HG02588 (cell line): ENCODE results near the gene FAAP100.
A peak's percentile ranks its signal among the peaks of the same experiment; 100 is the strongest.

Experiments
- ATAC-seq: cut with Tn5 transposase; IDR thresholded peaks from one replicate; pipeline ENCODE4 v1.9.1; 2021; ENCODE audit warnings: mild to moderate bottlenecking, moderate library complexity; ENCODE audit not compliant: unreplicated experiment

The FAAP100 gene

DNA sequence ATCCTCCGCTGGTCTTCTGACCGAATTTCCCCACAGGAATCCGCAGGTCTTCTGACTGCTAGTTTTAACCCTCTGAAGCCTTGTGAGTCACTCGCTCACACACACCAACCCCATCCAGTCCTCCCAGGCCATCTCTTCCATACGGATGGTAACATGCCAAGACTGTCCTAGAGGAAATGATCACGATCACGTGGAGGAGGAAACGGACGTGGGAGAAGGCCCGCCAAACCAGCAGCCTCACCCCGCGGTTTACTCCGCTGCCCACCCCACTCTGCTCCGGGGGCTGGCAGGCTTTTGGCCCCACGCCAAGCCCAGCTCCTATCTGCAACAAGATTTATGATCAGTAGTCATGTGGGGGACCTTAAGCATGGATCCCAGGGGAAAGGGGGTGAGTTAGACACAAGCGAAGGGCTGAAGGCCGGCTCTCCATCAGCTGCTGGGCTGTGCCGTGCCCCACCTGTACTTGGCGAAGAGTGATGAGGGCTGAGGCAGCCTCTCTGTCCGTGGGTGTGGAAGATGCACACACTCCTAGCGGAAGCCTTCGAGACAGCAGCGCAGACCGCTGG is 1.5 kb upstream of the FAAP100 start:
- no peak for ATAC-seq

DNA sequence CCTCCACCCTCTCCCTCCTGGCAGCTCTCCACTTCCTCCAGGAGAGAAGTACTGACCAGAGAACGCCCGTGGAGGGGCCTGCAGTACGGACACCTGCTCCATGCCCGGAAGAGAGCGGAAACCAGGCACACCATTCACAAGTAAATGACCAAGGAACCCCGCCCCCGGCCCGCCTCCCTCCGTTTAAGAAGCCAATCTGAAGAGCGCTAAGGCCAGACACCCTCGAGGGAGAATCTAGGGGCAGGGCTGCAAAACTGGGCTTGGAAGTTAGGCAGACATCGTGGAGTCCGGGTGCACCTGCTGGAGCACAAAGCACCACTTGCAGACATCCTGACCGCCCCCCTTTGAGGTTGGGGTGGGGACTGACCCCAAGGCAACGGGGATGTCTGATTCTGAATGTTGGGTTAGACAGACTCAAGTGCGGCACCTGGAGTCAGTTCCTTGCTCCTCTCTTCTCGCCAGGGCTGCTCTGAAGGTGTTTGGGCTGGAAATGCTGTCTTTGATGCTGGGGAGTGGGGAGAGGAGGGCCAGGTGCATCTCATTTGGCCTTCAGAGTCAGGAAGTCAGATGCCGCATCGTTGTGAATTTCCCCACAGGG is 964 bp upstream of the FAAP100 start:
- peak; percentile 28 for ATAC-seq

DNA sequence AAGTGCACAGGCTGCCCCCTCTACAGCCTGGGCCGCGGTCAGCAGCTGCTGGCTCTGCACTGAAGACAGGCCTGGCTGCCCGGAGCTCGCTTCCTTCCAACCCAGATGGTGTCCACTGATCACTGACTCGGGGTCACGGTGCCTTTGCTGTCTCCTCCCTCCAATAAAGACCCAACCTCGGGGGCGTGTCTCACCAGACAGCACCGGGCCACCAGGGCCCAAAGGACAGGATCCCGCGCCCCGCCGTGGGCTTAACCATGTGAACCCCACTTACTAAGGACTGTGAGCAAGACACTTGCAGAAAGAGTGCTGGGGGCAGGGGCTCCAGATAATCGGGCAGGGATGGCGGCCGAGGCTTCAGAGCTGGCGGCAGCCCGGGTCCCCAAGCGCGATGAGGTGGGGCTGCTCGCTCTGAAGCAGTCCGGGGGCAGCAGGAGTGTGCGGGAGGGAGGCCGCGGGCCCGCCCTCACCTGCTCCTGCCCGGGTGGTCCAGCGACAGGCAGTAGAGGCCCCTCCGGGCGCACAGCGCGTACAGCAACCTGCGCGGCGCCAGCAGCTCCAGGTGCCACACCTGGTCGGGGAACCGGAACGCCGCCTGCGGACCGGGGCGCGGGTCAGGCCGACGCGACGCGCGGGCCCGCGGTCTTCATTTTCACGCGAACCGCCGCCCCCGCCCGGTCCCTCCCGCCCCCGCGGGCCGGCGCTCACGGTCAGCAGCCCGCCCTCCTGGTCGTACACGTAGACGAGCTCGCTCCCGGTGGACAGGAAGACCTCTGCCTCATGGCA is 502 bp downstream of the FAAP100 start:
- ATAC-seq = peak; percentile 27

DNA sequence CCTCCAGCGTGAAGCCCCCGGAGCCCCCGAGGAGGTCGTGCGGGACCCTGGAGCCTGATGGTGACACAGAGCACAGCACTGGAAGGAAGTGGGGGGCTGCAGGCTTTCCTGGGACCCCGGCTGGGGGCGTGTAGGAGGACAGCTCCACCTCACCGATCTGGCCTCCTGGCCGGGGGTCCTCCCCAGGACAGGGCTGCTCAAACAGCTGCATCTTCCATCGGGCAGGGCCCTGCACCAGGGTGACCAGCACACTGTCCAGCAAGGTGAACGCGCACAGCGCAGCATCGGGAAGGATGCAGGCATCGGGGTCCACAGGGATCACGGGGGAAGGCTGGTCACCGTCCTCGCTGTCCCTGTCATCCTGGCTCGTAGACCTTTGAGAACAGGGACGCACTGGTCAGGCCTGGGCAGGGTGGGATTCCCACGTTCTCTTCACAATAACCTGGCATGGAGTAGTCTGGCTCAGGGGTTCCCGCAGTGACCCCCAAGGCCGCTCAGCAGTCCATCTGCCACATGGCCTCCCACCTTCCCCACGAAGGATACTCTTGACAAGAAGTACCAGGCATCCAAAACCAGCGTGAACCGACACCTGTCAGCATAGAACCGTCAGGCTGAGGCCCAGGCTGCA is 1.2 kb downstream of the FAAP100 start:
- ATAC-seq = no peak

DNA sequence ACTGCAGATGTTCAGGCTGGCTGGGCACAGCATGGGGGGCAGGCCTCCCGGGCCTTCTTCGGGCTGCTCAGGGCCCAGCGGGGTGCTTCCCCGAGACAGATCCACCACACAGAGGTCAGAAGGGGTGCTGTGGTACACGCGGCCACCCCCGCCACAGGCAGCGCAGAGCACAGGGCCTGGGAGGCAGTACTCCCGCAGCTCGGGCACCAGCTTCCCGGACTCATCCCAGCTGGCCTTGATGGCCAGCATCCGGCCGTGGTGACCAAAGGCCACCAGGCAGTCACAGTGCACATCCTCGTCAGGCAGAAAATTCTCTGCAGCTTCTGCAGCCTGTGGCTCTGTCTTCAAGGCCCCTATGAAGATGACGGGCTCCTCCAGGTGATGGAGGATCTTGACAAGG is 1.9 kb downstream of the FAAP100 start:
- no peak for ATAC-seq

DNA sequence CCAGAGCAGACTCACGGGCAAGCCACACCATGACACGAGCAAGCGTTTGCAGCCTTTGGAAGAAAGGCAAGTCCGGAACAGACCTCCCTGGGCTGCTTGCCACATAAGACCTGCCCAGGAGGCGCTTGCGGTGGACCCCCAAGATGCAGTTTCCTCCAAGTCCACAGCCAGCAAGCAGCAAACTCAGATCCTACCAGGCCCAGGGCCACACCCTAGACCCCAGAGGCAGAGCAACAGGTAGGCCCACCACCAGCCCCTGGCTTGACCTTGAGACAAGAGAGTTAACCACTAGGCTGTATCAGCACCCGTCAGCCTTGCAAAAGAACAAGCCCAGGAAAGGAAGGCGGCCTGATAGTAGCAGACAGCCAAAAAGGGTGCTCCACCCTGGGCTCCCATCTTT is 2.3 kb downstream of the FAAP100 start:
- ATAC-seq = no peak

DNA sequence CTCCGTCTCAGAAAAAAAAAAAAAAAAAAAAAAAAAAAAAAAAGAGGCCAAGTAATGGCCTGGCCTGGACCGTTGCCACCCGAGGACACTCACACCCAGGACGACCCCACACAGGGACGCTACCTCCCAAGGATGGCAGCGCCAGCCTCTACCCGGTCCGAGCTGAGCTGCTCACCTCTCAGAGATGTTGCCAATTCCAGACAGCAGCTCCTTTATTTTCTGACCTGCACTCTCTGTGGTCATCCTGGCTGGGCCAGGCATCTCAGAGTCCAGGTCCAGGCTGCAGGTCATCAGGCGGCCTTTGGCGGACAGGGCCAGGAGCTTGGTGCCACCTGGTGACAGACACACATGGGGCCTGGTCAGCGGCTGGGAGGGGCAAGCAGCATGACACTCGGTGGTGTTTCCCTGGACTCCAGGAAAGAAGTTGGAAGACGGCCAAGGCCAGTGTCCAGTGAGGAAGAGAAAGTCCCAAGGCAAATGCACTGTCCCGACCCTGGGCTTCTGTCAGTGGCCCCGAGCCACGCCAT is 3.1 kb downstream of the FAAP100 start:
- no peak for ATAC-seq

DNA sequence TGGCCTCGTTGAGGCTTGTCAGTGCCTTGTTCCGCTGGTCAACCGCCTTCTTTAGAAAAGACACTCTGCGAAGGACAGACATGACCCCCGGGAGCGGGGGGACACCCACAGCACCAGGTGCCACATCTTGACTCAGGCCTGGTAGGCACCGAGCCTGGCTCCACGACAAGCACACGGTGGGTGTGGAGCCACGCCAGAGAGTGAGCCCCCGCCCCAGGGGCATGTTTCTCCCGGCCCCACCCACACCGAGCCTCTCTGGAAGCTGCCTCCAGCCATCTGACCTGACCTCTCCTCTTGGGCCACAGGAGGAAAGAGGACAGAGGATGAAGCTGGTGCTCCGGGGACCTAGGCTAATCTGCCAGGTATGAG is 4.6 kb downstream of the FAAP100 start:
- ATAC-seq = no peak

DNA sequence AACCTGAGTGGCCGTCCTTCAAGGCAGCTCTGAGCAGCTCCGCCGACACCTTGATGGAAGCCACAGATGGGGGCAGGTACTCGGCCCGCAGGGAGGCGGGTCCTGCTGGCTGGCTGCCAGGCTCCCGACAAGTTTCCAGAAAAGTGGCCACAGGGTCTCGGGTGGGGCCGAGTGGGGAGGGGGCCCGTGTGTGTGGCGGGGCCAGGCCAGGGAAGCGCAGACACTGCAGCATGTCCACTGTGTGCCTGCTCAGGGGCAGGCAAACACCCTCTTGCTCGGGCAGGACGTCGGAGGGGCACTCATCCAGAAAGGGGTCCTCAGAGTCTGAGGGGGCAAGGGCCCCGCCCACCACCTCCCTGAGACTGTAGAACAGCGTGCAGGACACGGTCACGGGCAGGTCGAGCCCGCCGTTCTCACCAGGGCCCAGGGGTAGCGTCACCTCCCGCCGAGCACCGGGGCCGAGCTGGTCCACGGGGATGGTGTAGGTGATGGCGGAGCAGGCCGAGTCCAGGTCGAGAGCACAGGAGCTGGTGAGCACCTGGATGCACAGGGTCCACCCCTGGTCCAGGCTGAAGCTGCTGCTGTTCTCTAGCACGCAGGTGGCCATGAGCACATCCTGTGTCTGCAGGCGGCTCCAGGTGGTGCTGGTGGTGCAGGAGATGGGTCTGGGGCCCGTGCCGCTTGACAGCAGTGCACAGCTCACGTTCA is 5.1 kb downstream of the FAAP100 start:
- no peak for ATAC-seq

DNA sequence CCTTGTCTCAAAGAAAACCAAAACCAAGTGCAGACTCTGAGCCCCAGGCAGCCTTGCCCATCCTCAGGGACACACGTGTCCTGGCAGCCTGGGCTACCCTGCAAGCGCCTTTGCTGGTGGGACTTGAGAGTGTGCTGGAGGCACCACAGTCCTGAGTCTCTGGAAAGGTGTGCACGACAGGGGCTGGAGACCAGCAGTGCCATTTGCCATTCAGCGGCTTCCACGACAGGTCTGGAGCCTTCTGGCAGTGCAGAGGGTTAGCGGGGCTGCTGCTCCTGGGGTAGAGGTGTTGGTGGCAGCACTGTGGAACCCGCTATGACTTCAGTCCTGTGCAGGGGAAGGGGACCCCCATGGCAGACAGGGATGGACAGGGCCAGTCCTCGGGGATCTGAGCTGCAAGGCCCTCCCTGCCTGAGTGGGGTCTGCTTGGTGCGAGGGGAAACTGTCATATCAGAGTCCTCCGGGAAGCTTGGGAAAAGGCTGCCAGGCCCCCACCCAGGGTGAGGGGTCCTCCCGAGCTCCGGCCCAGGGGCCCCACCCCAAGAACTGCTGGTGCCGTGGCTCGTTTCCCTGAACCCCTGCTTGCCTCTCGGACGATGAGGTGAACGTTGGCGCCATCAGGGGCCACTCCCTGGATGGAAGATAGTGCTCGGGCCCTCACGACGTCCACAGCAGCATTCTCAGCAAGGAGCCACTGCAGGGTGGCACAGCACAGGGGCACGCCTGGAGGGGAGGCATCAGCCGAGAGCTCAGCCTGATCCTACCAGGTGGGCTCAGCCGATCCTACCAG is 6.8 kb downstream of the FAAP100 start:
- no peak for ATAC-seq

DNA sequence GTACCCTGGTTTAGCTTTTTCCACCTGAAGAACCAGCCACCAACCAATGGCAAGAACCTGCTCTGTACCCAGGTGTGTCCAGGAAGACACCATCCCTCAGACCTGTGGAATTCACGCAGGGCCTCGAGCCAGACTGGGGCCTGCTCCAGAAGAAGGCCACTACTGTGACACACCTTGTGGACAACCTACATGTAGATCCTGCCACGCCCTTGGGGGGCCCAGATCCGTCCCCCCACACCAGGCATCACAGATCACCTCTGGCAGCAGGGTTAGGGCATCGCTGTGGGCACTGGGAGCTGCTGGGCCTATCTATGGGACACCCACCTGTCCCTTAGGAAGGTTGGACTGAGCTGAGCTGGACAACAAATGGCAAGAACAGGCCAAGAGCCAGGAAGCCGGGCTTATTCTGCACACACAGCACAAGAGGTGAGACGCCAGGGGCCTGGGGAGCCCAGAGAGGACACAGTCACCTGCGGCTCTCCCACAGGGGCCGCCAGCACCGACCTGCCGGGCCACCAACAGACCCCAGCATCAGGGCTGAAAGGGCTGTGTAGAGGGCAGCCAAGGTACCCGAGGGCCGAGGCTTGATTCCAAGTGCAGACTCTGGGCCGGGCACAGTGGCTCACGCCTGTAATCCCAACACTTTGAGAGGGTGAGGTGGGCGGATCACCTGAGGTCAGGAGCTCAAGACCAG is 7.7 kb downstream of the FAAP100 start:
- ATAC-seq = no peak

DNA sequence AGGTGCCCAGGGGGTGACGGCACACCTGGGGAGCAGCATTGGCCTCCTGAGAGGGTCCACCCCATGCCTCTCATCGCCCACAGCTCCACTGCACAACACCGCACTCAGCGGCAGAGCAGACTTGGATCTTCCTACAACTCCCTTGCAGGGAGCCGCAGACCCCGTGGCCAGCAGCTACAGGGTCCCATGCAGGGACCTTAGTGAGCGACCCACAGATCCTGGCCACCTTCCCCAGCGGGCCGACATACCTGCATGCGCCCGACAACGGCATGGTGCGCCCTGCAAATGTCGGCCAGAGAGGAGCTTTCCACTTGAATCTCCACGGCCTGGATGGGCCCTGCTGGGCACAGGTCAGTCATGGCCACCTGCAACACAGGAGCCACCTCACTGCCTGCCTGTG is 8.4 kb downstream of the FAAP100 start:
- no peak for ATAC-seq

DNA sequence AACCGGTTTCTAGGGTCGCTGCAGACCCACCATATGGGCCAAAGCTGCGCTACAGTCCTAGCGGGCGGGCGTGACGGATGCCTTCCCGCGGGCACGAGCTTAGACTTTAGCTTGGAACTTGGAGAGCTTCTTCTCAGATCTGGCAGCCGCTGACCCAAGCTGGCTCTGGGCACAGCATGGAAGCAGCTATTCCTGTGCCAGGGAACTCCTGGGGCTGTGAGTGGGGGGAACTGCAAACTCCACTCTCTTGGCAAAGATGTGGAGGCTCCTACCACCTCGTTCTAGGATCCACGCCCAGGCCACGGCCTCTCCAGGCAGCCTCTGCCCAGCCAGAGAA is 8.8 kb downstream of the FAAP100 start:
- ATAC-seq = no peak

DNA sequence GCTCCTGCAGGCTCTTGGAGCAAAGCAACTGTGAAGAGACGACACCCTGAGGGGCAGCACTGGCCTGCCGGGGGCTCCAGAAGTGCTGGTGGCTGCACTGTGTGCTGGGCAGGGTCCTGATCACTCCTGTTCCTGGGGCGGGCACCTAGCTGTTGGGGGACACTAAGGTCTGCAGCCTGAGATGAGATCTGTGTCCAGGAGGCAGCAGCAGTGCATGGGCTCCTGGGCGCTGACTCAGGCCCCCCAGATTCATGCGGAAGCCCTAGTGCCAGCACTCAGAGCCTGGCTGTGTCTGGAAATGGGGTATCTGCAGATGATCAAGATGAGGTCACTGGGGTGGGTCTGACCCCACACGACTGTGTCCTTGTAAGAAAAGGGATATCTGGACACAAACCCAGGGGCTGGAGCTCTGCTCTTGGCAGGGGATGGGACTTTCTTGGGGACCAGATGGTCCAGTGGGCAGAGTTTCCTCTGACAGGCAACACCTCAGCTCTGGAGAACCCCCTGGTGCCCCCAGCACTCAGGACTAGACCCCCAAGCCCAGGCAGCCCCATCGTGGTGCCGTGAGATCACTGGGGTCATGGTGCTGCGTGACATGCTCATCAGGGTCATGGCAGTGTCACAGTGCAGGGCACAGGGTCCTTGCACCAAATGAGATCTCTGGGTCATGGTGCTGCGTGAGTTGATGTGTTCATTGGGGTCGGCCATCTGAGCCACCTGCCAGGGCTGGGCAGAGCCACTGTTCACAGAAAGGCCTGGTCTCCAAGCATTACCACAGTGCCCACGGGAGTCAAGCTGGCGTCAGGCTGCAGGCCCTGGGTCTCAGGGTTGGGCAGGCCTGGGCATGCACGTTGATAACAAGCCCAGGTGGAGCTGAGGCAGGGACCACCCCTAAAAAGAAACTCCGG is 9.5 kb downstream of the FAAP100 start:
- ATAC-seq = no peak

DNA sequence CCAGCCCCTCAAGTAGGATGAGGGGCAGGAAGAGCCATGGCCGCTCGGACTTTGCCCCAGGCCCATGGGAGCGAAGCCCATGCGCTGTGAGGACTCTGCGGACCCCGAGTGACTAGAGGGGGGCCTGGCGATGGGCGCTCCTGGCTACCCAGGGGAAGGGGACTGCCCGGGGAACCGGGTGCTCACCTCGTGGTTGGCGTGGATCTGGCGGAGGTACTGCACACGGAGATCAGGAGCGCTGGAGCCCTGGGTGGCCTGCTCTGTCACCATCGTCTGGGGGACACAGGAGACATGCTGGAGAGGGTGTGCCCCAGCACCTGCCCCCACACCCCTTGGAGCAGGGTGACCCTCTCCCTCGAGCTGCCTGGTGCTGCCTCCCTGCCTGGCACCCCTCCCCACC is 11.0 kb downstream of the FAAP100 start:
- no peak for ATAC-seq

DNA sequence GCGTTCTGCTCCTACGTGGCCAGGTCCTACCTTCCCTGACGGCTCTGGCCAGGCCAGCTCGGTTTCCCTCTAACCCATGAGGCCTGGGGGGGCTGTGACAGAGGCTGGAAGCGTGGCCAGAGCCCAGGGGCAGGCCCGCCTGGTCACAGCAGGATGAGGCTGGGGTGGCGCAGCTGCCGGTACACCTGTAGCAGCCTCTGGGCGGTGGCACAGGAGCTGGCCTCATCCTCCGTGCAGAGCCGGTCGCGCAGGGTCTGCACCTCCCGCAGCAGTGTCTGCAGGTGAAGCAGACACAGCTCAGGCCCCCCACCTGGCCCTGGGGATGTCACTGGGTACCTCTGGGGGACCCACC is 11.5 kb downstream of the FAAP100 start:
- ATAC-seq = no peak

DNA sequence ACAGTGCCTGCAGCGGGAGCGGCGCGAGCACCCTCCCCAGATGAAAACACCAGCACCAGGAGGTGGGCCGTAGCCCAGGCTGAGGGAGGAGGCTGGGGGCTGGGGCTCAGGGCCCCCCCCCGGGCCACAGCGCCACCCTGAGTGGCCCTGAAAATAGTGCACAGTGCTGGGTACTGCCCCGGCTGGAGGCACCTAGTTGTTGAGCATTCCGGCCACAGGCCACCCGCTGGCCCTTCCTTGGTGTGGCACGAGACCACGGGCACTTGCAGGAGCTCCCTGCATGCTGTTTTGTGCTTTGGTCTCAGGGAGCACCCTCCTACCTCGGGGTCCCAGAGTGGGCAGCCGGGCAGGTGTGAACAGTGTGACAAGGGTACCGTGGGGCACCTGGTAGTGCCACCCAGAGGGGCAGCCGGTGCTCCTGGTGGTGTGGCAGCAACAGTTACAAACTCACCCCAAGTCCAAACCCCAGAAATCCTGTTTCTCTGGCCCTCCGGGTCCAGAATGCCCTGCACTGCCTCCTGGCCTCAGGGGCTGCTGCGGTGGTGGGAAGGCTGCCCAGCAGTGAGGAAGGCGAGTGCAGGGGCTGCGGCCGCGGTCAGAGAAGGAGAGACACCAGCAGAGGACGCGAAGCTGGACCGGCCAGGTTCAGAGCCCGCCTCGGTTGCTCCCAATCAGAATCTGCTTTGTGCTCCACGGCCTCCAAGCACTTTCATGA is 12.0 kb downstream of the FAAP100 start:
- no peak for ATAC-seq

DNA sequence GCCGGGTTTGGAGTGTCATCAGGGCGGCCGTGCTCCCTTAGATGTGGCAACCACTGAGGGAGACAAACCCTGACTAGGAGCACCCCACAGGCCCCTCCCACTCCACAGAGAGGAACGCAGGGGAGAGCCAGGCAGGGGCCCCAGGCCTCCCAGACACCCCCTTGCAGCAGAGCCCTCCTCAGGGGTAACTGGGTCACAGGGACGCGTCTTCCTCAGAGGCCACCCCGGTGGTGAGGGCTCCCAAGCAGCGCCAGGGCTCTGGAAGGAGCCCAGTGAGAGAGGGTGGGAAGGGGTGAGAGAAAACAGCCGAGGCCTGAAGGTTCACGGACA is 12.6 kb downstream of the FAAP100 start:
- ATAC-seq = no peak
